HG03175 (cell line): ENCODE data around the gene PHKG2.
"Not testable (repeated sequence)": the region's sequence is repeated elsewhere in the genome, so short reads cannot be mapped to it uniquely, and the experiment has no call there.

ENCODE experiments used
- ATAC-seq: cut with Tn5 transposase; IDR thresholded peaks from one replicate; pipeline ENCODE4 v1.9.1; 2021; ENCODE audit warnings: mild to moderate bottlenecking, moderate library complexity; ENCODE audit not compliant: unreplicated experiment

Gene PHKG2

DNA sequence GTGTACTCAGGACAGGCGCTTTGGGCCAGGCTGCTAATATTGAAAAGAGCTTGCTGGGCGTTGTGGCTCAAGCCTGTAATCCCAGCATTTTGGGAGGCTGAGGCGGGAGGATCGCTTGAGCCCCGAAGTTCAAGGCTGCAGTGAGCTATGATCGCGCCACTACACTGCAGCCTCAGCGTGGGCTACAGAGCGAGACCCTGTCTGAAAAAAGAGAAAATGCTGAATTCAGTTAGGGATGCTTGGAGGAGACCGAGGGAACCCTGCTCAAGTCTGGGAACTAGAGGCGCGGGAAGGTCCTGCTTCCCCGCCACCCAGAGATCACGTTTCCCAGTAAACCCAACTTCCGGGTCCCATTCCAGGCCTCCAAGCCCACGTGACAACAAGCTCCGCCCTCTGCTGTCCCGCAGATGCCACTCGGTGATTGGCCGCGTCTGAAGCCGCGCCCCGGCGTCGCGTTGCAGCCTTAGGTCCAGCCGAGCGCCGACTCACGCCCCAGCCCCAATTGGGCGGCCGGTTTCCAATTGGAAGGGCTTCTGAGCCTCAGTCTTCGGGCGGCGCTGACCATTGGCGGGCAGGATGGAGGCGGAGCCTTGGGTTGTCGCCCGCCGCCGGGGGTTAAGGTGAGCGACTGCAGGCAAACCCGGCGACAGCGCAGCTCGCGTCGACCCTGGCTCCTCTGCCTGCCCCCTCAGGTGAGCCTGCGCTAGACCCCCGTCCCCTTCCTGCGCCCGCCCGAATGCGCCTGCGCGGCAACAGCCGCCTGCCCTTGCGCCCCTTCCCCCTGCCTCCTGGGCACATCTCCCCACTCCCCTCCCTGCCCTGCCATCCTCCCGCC lies at the start of gene PHKG2:
Gene PHKG2, plus strand, starts transcription at position 627 of the 835 bp plus-strand sequence. CDS start 396 bp downstream, outside the sequence.
- peak; percentile 96 for ATAC-seq

DNA sequence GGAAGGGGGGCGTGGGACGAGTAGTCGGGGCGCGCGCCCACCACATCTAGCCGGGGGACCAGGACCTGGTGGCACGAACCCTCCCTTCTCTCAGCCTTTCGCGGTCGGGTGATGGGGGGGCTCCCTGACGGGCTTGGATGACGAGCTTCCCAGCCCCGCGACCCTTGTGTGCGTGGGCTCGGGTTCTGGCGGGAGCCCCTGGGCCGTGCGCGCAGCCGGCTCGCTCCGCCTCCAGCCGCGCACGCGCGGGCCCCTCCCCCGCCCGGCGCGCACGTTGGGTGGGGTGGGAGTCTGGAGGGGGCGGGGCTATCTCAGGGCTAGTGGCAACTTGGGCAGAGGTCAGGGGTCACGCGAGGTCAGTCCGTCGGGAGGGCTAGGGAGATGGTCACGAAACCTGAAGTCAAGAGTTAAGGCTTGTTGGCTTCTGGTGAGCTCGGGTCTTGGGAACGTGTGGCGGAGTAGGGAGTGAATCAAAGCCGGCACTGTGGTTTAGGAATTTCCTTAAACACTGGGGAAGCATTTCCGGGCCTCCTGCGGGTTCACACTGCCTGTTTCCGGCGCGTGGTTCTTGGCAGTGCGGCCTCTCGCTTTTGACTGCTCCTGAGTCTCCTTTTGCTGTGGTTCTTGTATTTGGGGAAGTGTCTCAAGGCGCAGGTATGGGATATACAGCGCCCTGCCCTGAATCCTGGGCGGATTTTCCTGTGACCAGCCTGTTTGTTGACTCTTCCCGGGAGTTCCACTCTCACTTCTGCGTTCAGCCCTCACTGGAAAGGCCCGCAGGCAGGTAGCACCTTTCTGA lies 49.2 kb upstream of the PHKG2 start, which contains the start of gene SRCAP:
Gene SRCAP, plus strand, starts transcription at position 356 of the 799 bp plus-strand sequence. CDS start 1,654 bp downstream, outside the sequence.
- peak; percentile 33 for ATAC-seq

GRCh38 chr16:30699615-30700099 lies 48.6 kb upstream of the PHKG2 start:
- ATAC-seq: no peak

GRCh38 chr16:30700491-30700890 lies 47.7 kb upstream of the PHKG2 start:
- no peak for ATAC-seq

GRCh38 chr16:30700971-30701370 lies 47.3 kb upstream of the PHKG2 start:
- no peak for ATAC-seq

DNA sequence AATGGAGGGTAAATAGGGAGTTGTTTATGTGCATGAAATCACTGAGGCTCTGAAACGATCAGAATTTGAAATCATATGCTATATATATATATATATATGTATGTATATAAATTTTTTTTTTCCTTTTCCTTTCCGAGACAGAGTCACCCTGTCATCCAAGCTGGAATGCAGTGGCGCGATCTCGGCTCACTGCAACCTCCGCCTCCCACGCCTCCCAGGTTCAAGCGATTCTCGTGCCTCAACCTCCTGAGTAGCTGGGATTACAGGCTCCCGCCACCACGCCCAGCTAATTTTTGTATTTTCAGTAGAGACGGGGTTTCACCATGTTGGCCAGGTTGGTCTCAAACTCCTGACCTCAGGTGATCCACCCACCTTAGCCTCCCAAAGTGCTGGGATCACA lies 45.2 kb upstream of the PHKG2 start:
- not testable (repeated sequence) for ATAC-seq

DNA sequence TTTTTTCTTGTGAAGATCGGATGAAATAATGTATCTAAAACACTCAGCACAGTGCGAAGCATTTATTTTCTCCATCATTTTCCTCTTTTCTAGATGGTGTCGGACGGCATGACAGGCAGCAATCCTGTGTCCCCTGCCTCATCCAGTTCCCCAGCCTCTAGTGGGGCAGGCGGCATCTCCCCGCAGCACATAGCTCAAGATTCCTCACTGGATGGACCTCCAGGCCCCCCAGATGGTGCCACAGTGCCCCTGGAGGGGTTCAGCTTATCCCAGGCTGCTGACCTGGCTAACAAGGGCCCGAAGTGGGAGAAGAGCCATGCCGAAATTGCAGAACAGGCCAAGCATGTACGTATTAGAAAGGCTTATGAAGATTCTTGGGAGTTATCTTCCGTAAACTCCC lies 44.3 kb upstream of the PHKG2 start:
- no peak for ATAC-seq

GRCh38 chr16:30706046-30706445 lies 42.2 kb upstream of the PHKG2 start:
- no peak for ATAC-seq

GRCh38 chr16:30710971-30711370 lies 37.3 kb upstream of the PHKG2 start:
- ATAC-seq: no peak

- no peak for ATAC-seq
These were observed 36.5 kb upstream of the PHKG2 start for GRCh38 chr16:30711712-30712111.

- ATAC-seq: no peak
These were observed 32.3 kb upstream of the PHKG2 start for GRCh38 chr16:30715750-30716445.

- no peak for ATAC-seq
These were observed 28.1 kb upstream of the PHKG2 start for GRCh38 chr16:30720086-30720485.

GRCh38 chr16:30720694-30721093 lies 27.5 kb upstream of the PHKG2 start:
- ATAC-seq: no peak

GRCh38 chr16:30721167-30721566 lies 27.1 kb upstream of the PHKG2 start:
- no peak for ATAC-seq

DNA sequence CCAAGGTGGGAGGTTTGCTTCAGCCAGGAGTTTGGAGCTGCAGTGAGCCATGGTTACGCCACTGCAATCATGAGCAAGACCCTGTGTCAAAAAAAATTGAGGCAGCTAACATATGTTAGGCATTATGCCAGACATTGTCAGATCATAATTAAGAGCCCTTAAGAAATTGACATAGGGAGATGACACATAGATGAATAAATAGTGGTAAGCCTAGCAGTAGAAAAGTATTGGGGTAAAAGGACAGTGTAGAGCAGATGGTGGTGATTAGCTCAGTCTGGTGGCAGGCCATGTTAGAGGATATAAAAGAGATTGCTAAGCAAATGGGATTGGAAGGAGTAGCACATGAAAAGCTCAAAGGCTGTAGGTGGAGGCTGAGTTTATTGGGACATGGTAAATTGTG lies 26.6 kb upstream of the PHKG2 start:
- ATAC-seq: no peak

- ATAC-seq: no peak
These were observed 25.8 kb upstream of the PHKG2 start for GRCh38 chr16:30722443-30722842.

- no peak for ATAC-seq
These were observed 25.3 kb upstream of the PHKG2 start for GRCh38 chr16:30722916-30723315.

DNA sequence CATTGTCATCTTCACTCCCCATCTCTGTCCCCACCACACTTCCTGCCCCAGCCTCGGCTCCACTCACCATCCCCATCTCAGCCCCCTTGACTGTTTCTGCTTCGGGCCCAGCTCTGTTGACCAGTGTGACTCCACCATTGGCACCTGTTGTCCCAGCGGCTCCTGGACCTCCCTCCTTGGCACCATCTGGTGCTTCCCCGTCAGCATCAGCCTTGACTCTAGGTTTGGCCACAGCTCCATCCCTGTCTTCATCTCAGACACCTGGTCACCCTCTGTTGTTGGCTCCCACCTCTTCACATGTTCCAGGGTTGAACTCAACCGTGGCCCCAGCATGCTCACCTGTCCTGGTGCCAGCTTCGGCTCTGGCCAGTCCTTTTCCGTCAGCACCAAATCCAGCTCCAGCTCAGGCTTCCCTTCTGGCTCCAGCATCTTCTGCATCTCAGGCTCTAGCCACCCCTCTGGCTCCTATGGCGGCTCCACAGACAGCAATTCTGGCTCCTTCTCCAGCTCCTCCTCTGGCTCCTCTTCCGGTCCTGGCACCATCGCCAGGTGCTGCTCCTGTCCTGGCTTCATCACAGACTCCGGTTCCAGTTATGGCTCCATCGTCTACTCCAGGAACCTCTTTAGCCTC lies 24.4 kb upstream of the PHKG2 start:
- ATAC-seq: no peak

DNA sequence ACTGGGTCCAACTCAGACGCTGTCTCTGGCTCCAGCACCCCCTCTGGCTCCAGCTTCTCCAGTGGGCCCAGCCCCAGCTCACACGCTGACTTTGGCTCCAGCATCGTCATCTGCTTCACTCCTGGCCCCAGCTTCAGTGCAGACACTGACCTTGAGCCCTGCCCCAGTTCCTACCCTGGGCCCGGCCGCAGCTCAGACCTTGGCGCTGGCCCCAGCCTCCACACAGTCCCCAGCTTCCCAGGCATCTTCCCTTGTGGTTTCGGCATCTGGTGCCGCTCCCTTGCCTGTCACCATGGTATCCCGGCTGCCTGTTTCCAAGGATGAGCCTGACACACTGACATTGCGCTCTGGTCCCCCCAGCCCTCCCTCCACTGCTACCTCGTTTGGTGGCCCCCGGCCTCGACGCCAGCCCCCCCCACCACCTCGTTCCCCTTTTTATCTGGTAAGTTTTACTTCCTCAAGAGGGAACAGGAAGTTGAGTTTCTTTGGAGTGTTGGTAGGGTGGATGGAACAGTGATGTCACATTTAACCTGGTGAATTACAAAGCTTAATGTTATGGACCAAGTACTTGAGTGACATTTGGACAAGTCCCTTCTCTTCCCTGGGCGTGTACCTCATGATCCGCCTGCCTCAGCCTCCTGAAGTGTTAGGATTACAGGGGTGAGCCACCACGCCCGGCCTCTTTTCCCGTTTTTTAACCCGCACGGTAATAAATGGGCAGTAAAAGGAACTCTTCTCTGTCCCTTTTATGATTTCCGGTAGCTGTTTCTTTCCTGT lies 23.4 kb upstream of the PHKG2 start:
- ATAC-seq: no peak

GRCh38 chr16:30725418-30725792 lies 22.8 kb upstream of the PHKG2 start:
- ATAC-seq: no peak
